GF-D8 (cell line): ENCODE results near the gene ANKH.

ENCODE experiments used
- DNase-seq: peaks from one replicate; lab custom pipeline; 2025; lab: John Stamatoyannopoulos, UW

Gene ANKH

GRCh38 chr5:14735944-14736343 lies 135.6 kb downstream of the ANKH start:
- no peak for DNase-seq

- DNase-seq = no peak
These were observed 137.2 kb downstream of the ANKH start for GRCh38 chr5:14734396-14734795.

- DNase-seq = no peak
These were observed 137.9 kb downstream of the ANKH start for GRCh38 chr5:14733661-14734060.

GRCh38 chr5:14732991-14733390 lies 138.6 kb downstream of the ANKH start:
- no peak for DNase-seq

- no peak for DNase-seq
These were observed 140.7 kb downstream of the ANKH start for GRCh38 chr5:14730881-14731280.

- no peak for DNase-seq
These were observed 141.1 kb downstream of the ANKH start for GRCh38 chr5:14730466-14730865.

- DNase-seq = no peak
These were observed 141.9 kb downstream of the ANKH start for GRCh38 chr5:14729448-14730385.

GRCh38 chr5:14728459-14728938 lies 143.1 kb downstream of the ANKH start:
- no peak for DNase-seq

- no peak for DNase-seq
These were observed 143.6 kb downstream of the ANKH start for GRCh38 chr5:14727928-14728458.

GRCh38 chr5:14727428-14727865 lies 144.1 kb downstream of the ANKH start:
- DNase-seq = peak; percentile 34

GRCh38 chr5:14726066-14726838 lies 145.3 kb downstream of the ANKH start:
- no peak for DNase-seq

- DNase-seq = peak; percentile 38
These were observed 146.9 kb downstream of the ANKH start for GRCh38 chr5:14724633-14725032.

GRCh38 chr5:14723701-14724132 lies 147.9 kb downstream of the ANKH start:
- DNase-seq = no peak

GRCh38 chr5:14722923-14723322 lies 148.7 kb downstream of the ANKH start:
- no peak for DNase-seq

GRCh38 chr5:14721990-14722656 lies 149.5 kb downstream of the ANKH start:
- DNase-seq = no peak

- peak; percentile 87 for DNase-seq
These were observed 151.2 kb downstream of the ANKH start for GRCh38 chr5:14720236-14720923.

- DNase-seq = no peak
These were observed 152.8 kb downstream of the ANKH start for GRCh38 chr5:14718778-14719177.

GRCh38 chr5:14716755-14717752 lies 154.5 kb downstream of the ANKH start:
- no peak for DNase-seq

GRCh38 chr5:14715481-14715880 lies 156.1 kb downstream of the ANKH start:
- DNase-seq = no peak

- DNase-seq = no peak
These were observed 156.9 kb downstream of the ANKH start for GRCh38 chr5:14714706-14715105.
